Mesendoderm (in vitro differentiated cells): Measurements from ENCODE around the gene IQCE.
"Not testable (repeated sequence)": the region's sequence is repeated elsewhere in the genome, so short reads cannot be mapped to it uniquely, and the experiment has no call there.

Experiments used
- DNase-seq: peaks from one replicate; pipeline ENCODE4 v3.0.0; 2013
- H2AK5ac ChIP-seq: 2 replicates; pipeline ENCODE4 v1.6.1; 2013; ENCODE audit warnings: low read length, inconsistent platforms
- H2BK120ac ChIP-seq: 2 replicates; pipeline ENCODE4 v1.6.1; 2013; ENCODE audit warnings: low read depth, mild to moderate bottlenecking, low read length, moderate library complexity, mixed read lengths
- H2BK15ac ChIP-seq: replicated peaks from 2 replicates; pipeline ENCODE4 v1.6.1; 2013; ENCODE audit warnings: low read depth, mild to moderate bottlenecking, moderate library complexity
- H2BK5ac ChIP-seq: 2 replicates; pipeline ENCODE4 v1.6.1; 2013; ENCODE audit warnings: low read length, inconsistent platforms
- H3K18ac ChIP-seq: 2 replicates; pipeline ENCODE4 v1.6.1; 2013; ENCODE audit warnings: mild to moderate bottlenecking, low read length, mixed read lengths
- H3K23ac ChIP-seq: one replicate; pipeline ENCODE4 v1.6.1; 2013; ENCODE audit warnings: low read length
- H3K27ac ChIP-seq: 2 replicates; pipeline ENCODE4 v1.5.1; 2013; ENCODE audit warnings: low read depth, mild to moderate bottlenecking, inconsistent platforms, low read length, moderate library complexity
- H3K27me3 ChIP-seq: 2 replicates; pipeline ENCODE4 v1.6.1; 2013; ENCODE audit warnings: low read length, control low read depth, mild to moderate bottlenecking, inconsistent platforms; ENCODE audit not compliant: insufficient read depth, poor library complexity
- H3K36me3 ChIP-seq: 2 replicates; pipeline ENCODE4 v1.6.1; 2013; ENCODE audit warnings: low read length, inconsistent platforms; ENCODE audit not compliant: control insufficient read depth, insufficient read depth
- H3K4ac ChIP-seq: one replicate; pipeline ENCODE4 v1.6.1; 2013; ENCODE audit warnings: low read depth, mild to moderate bottlenecking, low read length, moderate library complexity
- H3K4me1 ChIP-seq: 2 replicates; pipeline ENCODE4 v1.6.1; 2013; ENCODE audit warnings: low read depth, low read length, inconsistent platforms; ENCODE audit not compliant: control insufficient read depth
- H3K4me2 ChIP-seq: 2 replicates; pipeline ENCODE4 v1.6.1; 2013; ENCODE audit warnings: low read length
- H3K4me3 ChIP-seq: 2 replicates; pipeline ENCODE4 v1.5.1; 2013; ENCODE audit warnings: mild to moderate bottlenecking, low read length
- H3K56ac ChIP-seq: one replicate; pipeline ENCODE4 v1.6.1; 2013; ENCODE audit warnings: low read length
- H3K79me1 ChIP-seq: 2 replicates; pipeline ENCODE4 v1.6.1; 2013; ENCODE audit warnings: low read length, inconsistent platforms
- H3K79me2 ChIP-seq: 2 replicates; pipeline ENCODE4 v1.6.1; 2013; ENCODE audit warnings: mild to moderate bottlenecking, low read length; ENCODE audit not compliant: control insufficient read depth, insufficient read depth
- H3K9ac ChIP-seq: 2 replicates; pipeline ENCODE4 v1.6.1; 2013; ENCODE audit warnings: low read length, inconsistent platforms
- H4K5ac ChIP-seq: one replicate; pipeline ENCODE4 v1.6.1; 2013; ENCODE audit warnings: low read length
- H4K8ac ChIP-seq: one replicate; pipeline ENCODE4 v1.6.1; 2013; ENCODE audit warnings: low read depth, mild to moderate bottlenecking, control low read depth, low read length, moderate library complexity
- WGBS: extraction: QIAGEN DNeasy Blood & Tissue Kit; methylation state at CpG from one replicate; pipeline ENCODE4 v1.1.7; 2013; ENCODE audit warnings: low lambda C conversion rate, missing lambda C conversion rate; ENCODE audit not compliant: insufficient coverage; ENCODE audit errors: extremely low coverage; 5-methylcytosine and 5-hydroxymethylcytosine counted together

IQCE gene

DNA sequence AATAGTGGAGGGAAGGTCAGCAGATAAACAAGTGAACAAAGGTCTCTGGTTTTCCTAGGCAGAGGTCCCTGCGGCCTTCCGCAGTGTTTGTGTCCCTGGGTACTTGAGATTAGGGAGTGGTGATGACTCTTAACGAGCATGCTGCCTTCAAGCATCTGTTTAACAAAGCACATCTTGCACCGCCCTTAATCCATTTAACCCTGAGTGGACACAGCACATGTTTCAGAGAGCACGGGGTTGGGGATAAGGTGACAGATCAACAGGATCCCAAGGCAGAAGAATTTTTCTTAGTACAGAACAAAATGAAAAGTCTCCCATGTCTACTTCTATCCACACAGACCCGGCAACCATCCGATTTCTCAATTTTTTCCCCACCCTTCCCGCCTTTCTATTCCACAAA, 25.2 kb upstream of the IQCE start:
- H3K4me3 ChIP-seq, H3K27ac ChIP-seq, H2BK15ac ChIP-seq, H3K56ac ChIP-seq, H3K79me2 ChIP-seq, H3K79me1 ChIP-seq, H4K5ac ChIP-seq, H2AK5ac ChIP-seq, DNase-seq, H4K8ac ChIP-seq, H3K23ac ChIP-seq, H3K4me1 ChIP-seq, H3K27me3 ChIP-seq, H2BK120ac ChIP-seq, H3K9ac ChIP-seq, H3K18ac ChIP-seq, H2BK5ac ChIP-seq, H3K36me3 ChIP-seq, H3K4ac ChIP-seq, H3K4me2 ChIP-seq: not testable (repeated sequence)
- WGBS: no CpG with 5 or more reads among the region's 8 CpGs

DNA sequence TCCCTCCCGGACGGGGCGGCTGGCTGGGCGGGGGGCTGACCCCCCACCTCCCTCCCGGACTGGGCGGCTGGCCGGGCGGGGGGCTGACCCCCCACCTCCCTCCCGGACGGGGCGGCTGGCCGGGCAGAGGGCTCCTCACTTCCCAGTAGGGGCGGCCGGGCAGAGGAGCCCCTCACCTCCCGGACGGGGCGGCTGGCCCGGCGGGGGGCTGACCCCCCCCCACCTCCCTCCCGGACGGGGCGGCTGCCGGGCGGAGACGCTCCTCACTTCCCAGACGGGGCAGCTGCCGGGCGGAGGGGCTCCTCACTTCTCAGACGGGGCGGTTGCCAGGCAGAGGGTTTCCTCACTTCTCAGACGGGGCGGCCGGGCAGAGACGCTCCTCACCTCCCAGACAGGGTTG, 24.6 kb upstream of the IQCE start:
- not testable (repeated sequence) for H3K56ac ChIP-seq, DNase-seq, H2BK5ac ChIP-seq, H4K5ac ChIP-seq, H3K9ac ChIP-seq, H3K23ac ChIP-seq, H3K36me3 ChIP-seq, H3K79me2 ChIP-seq, H3K4me1 ChIP-seq, H3K4ac ChIP-seq, H3K79me1 ChIP-seq, H3K27me3 ChIP-seq, H3K4me2 ChIP-seq, H3K27ac ChIP-seq, H2AK5ac ChIP-seq, H4K8ac ChIP-seq, H3K4me3 ChIP-seq, H3K18ac ChIP-seq, H2BK15ac ChIP-seq, H2BK120ac ChIP-seq
- WGBS: no CpG with 5 or more reads among the region's 34 CpGs

DNA sequence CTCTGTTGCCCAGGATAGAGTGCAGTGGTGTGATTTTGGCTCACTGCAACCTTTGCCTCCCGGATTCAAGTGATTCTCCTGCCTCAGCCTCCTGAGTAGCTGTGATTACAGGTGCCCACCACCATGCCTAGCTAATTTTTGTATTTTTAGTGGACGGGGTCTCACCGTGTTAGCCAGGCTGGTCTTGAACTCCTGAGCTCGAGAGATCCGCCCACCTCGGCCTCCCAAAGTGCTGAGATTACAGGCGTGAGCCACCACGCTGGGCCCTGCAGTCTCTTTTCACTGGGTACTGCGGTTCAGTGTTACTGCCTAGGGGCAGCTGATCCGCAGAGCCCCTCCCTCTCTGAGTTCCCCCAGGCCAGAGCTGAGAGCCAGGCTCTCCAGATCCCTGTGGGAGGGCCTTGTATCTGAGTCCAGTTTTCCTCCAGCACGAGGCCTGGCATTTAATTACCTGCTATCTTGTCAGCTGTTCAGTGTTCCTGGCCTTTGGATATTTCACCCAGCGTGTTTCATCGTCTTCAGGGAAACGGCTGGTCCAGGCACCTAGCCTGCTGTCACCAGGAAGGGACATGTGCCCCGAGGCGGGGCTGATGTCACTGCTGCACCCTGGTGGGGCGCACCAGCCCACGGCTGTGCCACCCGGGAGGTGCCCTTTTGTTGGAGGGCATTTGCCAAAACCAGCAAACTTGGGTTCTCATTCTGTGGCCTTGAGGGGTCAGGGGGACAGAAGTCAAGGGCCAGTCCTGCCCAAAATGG, 22.7 kb upstream of the IQCE start:
- not testable (repeated sequence) for H3K23ac ChIP-seq, DNase-seq, H3K9ac ChIP-seq, H2AK5ac ChIP-seq, H3K18ac ChIP-seq, H3K36me3 ChIP-seq, H3K4ac ChIP-seq, H3K27me3 ChIP-seq, H3K4me2 ChIP-seq, H3K79me2 ChIP-seq, H3K56ac ChIP-seq, H2BK120ac ChIP-seq, H3K79me1 ChIP-seq, H3K4me3 ChIP-seq, H3K4me1 ChIP-seq, H2BK5ac ChIP-seq, H4K8ac ChIP-seq, H3K27ac ChIP-seq, H4K5ac ChIP-seq, H2BK15ac ChIP-seq
- WGBS: no CpG with 5 or more reads among the region's 19 CpGs

DNA sequence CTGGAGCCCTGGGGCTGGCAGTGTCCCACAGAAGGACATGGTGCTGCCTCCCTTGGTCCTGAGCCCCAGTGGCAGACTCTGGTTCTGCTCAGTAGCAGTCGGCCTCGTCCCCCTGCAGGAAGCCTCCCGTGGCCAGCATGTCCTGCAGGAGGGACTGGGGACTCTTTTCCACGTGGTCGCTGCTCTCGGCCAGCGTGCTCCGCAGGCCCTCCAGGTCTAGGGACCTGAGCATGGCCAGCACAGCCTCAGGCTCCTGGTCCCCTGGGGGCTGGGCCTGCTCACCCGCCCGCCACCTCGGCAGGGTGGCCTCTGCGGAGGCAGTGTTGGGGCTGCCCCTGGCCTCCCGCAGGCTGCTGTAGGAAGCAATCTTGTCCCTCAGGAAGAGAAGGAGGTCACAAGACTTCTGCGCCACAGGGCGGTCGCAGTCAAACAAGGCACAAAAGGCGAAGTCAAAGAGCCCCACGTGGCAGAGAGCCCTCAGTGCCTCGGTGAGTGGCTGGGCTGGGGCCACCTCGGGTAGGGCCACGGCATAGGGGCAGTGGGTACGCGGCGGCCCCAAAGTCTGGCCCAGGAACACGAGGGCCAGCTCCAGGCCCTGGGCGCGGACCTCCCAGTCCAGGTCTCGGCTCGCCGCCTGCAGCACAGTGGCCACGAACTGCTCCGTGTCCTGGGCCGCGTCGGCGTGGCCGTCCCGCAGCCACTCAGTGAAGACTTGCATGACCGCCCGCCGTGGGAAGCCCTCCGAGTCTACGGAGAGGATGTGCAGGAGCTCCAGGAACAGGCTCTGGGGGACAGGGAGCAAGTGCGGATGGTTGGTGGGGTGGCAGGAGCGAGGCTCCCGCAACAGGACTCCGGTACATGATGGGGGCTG, 20.6 kb upstream of the IQCE start:
- no CpG with 5 or more reads among the region's 47 CpGs for WGBS
- no peaks in the 10 kb centered on the region for H3K4me1 ChIP-seq
- no peak overlapping the region for H2BK5ac ChIP-seq
- no peak overlapping the region for H3K4me3 ChIP-seq
- no peaks in the 10 kb centered on the region for H3K27me3 ChIP-seq
- H2BK15ac ChIP-seq: no peak overlapping the region
- no peak overlapping the region for H3K56ac ChIP-seq
- no peak overlapping the region for H3K9ac ChIP-seq
- no peak overlapping the region for H4K8ac ChIP-seq
- peaks cover 7% of the 10 kb centered on the region for H3K36me3 ChIP-seq
- no peak overlapping the region for H3K27ac ChIP-seq
- no peak overlapping the region for H2AK5ac ChIP-seq
- no peak overlapping the region for H4K5ac ChIP-seq
- H3K4me2 ChIP-seq: no peak overlapping the region
- H3K79me2 ChIP-seq: no peaks in the 10 kb centered on the region
- H3K23ac ChIP-seq: no peak overlapping the region
- DNase-seq: no peak
- H3K18ac ChIP-seq: no peak overlapping the region
- H2BK120ac ChIP-seq: no peak overlapping the region
- no peaks in the 10 kb centered on the region for H3K79me1 ChIP-seq
- H3K4ac ChIP-seq: no peak overlapping the region

DNA sequence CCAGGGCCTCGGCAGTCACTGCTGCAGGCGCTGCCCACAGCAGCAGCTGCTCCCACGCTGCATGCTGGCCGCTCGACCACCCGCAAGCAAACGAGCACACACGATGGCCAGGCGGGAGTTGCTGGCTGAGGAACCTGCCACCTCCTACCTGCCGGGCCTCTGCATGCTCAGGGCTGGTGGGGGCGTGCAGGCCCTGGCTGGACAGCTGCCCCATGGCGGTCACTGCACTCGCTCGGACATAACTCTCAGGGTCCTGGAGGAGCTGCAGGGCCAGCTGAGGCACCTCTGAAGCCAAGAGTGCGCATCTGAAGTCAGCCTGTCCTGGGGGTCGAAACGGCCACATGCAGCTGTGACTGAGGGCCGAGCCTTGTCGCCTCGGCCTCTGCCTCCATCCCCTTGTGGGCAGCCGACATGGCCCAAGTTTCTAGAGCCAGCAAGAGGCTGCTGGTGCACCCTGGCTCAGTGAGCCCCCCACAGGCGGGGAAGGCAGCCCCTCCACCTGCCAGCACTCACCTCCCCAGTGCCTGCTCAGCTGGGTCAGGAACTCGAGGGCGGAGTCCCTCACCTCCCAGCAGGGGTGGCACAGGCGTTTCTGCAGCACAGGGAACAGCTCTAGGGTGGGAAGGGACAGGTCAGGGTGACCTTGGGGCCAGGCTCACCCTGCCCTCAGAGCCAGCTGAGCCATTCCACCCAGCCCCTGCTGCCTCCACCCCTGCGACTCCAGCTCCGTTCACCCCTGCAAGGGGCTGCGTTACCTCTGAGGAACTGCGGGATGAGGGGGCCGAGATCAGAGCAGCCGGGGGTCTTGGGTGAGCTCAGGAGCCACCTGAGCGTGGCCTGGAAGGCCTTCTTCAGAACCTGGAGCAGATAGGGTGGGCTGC, 19.5 kb upstream of the IQCE start:
- Histone ChIP-seq H4K8ac (no peak overlapping the region), H2BK120ac (no peak overlapping the region), H3K18ac (no peak overlapping the region), H3K56ac (no peak overlapping the region), H4K5ac (no peak overlapping the region), H3K4me2 (no peak overlapping the region), H3K79me2 (no peaks in the 10 kb centered on the region), H2BK5ac (no peak overlapping the region), H3K27me3 (no peaks in the 10 kb centered on the region), H3K23ac (no peak overlapping the region), H3K4me3 (no peak overlapping the region), H3K4ac (no peak overlapping the region), H3K9ac (no peak overlapping the region), H2AK5ac (no peak overlapping the region), H3K4me1 (no peaks in the 10 kb centered on the region), H3K27ac (no peak overlapping the region), H3K79me1 (no peaks in the 10 kb centered on the region), H2BK15ac (no peak overlapping the region), H3K36me3 (peaks cover 7% of the 10 kb centered on the region)
- DNase-seq: no peak
- WGBS: no CpG with 5 or more reads among the region's 32 CpGs
